Testis (tissue), 3 donors: ENCODE measurements around the gene KCNQ1OT1. TPM values are rescaled to one million over a fixed set of nuclear protein-coding genes. Genes with fewer than 3 reads are reported as not detected.
A peak's percentile ranks its signal among the peaks of the same experiment; 100 is the strongest.

ENCODE experiments used
- DNase-seq: peaks from one replicate; pipeline ENCODE4 v3.0.0-alpha.2; 2019
- H3K27ac ChIP-seq, 2 donors: fragments of 200-600 bp; sonication (generic); one replicate each; pipeline ENCODE4 v1.5.1; 2019
- H3K27me3 ChIP-seq: fragments of 200-600 bp; sonication (generic); one replicate; pipeline ENCODE4 v1.5.1; 2019
- H3K36me3 ChIP-seq: fragments of 200-600 bp; sonication (generic); one replicate; pipeline ENCODE4 v1.5.1; 2017; ENCODE audit warnings: low read depth; ENCODE audit errors: missing control alignments
- H3K4me1 ChIP-seq: fragments of 200-600 bp; sonication (generic); one replicate; pipeline ENCODE4 v1.5.1; 2019
- H3K4me3 ChIP-seq, 2 donors: fragments of 200-600 bp; sonication (generic); one replicate each; pipeline ENCODE4 v1.5.1; 2017 to 2019
- H3K9me3 ChIP-seq: fragments of 200-600 bp; sonication (generic); one replicate; pipeline ENCODE4 v1.5.1; 2017
- POLR2A ChIP-seq: fragments of 450-650 bp; IDR thresholded peaks from one replicate; pipeline ENCODE4 v1.6.1; 2017; ENCODE audit warnings: antibody characterized with exemption, mild to moderate bottlenecking, moderate library complexity
- WGBS, 2 donors: methylation state at CpG; one replicate each; pipeline ENCODE4 v1.1.5; 2018; 5-methylcytosine and 5-hydroxymethylcytosine counted together
- intact Hi-C: fragments of 100-400 bp; cut with DNase I; formaldehyde crosslinking; loops from one replicate; pipeline ENCODE4 v1.15.1; 2023; ENCODE audit warnings: low total_unique reads
- polyA plus RNA-seq: library from polyadenylated mRNA; stranded (reverse); fragments of 350-450 nt; fragmentation: Illumina TruSeq; extraction: RNeasy Lipid Tissue Mini Kit (QIAGEN cat#74804); gene quantifications from one replicate; pipeline ENCODE4 v1.2.3, GENCODE V29; 2014; ENCODE audit warnings: low read depth, low replicate concordance; ENCODE audit not compliant: insufficient read depth
- total RNA-seq, 2 donors: library from RNA; depleted of rRNA; stranded (reverse); fragments of >200 nt; gene quantifications; one replicate each; pipeline ENCODE4 v1.2.3, GENCODE V29; 2016
- TF ChIP-seq, protein P1 (sequence below), 3 experiments: fragments of 450-650 bp in 2 of 3; fragments of 200-600 bp in 1 of 3; sonication (generic) in 1 of 3; IDR thresholded peaks; one replicate each; pipeline ENCODE4 v1.5.1; 2016 to 2019; ENCODE audit warnings: antibody characterized with exemption in 3 of 3, mild to moderate bottlenecking in 2 of 3, moderate library complexity in 1 of 3

Gene KCNQ1OT1
- total and polyA plus RNA-seq, 3 donors from 2014 or later: 0.20 to 5.9 (median 4.0) TPM

GRCh38 chr11:2743427-2744110, 43.8 kb upstream of the KCNQ1OT1 start:
- Histone ChIP-seq H3K9me3 (no peaks in the 10 kb centered on the region), H3K4me3 (no peak overlapping the region), H3K4me1 (peaks cover 16% of the 10 kb centered on the region), H3K27me3 (no peaks in the 10 kb centered on the region), H3K27ac (no peak overlapping the region), H3K36me3 (no peaks in the 10 kb centered on the region)
- intact Hi-C loops: no loop called here
- TF ChIP-seq POLR2A: no peak
- TF ChIP-seq, protein P1, sequence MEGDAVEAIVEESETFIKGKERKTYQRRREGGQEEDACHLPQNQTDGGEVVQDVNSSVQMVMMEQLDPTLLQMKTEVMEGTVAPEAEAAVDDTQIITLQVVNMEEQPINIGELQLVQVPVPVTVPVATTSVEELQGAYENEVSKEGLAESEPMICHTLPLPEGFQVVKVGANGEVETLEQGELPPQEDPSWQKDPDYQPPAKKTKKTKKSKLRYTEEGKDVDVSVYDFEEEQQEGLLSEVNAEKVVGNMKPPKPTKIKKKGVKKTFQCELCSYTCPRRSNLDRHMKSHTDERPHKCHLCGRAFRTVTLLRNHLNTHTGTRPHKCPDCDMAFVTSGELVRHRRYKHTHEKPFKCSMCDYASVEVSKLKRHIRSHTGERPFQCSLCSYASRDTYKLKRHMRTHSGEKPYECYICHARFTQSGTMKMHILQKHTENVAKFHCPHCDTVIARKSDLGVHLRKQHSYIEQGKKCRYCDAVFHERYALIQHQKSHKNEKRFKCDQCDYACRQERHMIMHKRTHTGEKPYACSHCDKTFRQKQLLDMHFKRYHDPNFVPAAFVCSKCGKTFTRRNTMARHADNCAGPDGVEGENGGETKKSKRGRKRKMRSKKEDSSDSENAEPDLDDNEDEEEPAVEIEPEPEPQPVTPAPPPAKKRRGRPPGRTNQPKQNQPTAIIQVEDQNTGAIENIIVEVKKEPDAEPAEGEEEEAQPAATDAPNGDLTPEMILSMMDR (IDR thresholded peaks at IDR 0.05): no peak
- DNase-seq: no peak
- WGBS, 2 donors: 91 to 97% methylated on average over 14 to 21 of the region's 21 CpGs

- no peak for DNase-seq
- H3K9me3 ChIP-seq: no peaks in the 10 kb centered on the region
- peaks cover 16% of the 10 kb centered on the region for H3K4me1 ChIP-seq
- no peaks in the 10 kb centered on the region for H3K27me3 ChIP-seq
- no peak for TF ChIP-seq POLR2A
- TF ChIP-seq, protein P1 (IDR thresholded peaks at IDR 0.05): no peak
- H3K36me3 ChIP-seq: no peaks in the 10 kb centered on the region
- WGBS, 2 donors: 80 to 86% methylated on average over 3 to 20 of the region's 20 CpGs
- no peak overlapping the region for H3K27ac ChIP-seq
- H3K4me3 ChIP-seq: no peak overlapping the region
- intact Hi-C loops: no loop called here
Observed at GRCh38 chr11:2742611-2743426, 43.0 kb upstream of the KCNQ1OT1 start.

GRCh38 chr11:2742201-2742600, 42.4 kb upstream of the KCNQ1OT1 start:
- no peaks in the 10 kb centered on the region for H3K27me3 ChIP-seq
- 92% methylated on average over 5 of the region's 5 CpGs; no CpG with 5 or more reads in 1 of the 2 donors for WGBS, 2 donors
- TF ChIP-seq, protein P1 (IDR thresholded peaks at IDR 0.05): no peak
- TF ChIP-seq POLR2A: no peak
- no peak overlapping the region for H3K27ac ChIP-seq
- no peak overlapping the region for H3K4me3 ChIP-seq
- peaks cover 16% of the 10 kb centered on the region for H3K4me1 ChIP-seq
- intact Hi-C loops: no loop called here
- no peaks in the 10 kb centered on the region for H3K9me3 ChIP-seq
- H3K36me3 ChIP-seq: no peaks in the 10 kb centered on the region
- DNase-seq: no peak

GRCh38 chr11:2741377-2742131, 41.8 kb upstream of the KCNQ1OT1 start:
- TF ChIP-seq, protein P1 (IDR thresholded peaks at IDR 0.05): no peak
- TF ChIP-seq POLR2A: no peak
- peak overlapping the region in 1 of 2 donors; percentile 66 for H3K27ac ChIP-seq
- 49 to 54% methylated on average over 13 to 18 of the region's 18 CpGs for WGBS, 2 donors
- peak; percentile 23 for DNase-seq
- no peaks in the 10 kb centered on the region for H3K27me3 ChIP-seq
- no peaks in the 10 kb centered on the region for H3K9me3 ChIP-seq
- peaks cover 16% of the 10 kb centered on the region for H3K4me1 ChIP-seq
- H3K36me3 ChIP-seq: no peaks in the 10 kb centered on the region
- intact Hi-C loops: no loop called here
- no peak overlapping the region for H3K4me3 ChIP-seq
